ENCODE data around the gene SH3RF3.

Gene SH3RF3

DNA sequence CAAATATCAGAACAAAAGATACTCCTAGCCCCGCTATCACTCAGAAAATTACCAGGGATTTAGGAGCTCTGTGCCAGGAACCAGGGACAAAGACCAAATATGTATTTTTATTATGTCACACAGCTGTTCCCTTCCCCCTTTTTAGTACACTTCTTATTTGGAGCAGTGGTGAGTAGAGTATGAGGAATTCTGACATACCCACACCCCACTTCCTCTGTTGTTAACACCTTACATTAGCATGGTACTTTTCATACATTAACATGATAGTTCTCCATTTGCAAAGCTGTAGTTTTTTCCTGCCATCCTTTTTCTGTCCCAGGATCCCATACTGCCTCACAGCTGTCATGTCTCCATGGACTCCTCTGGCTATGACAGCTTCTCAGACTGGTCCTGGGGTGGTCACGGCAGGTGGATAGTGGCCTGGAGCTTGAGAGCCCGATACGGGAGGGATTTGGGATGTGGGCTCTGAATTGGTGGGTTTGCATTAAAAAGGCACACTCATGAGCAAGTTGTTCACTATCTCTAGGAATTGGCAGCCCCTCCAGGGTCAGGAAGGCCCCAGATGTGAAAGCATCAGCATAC, 100.2 kb downstream of the SH3RF3 start:
- Mint-ChIP-seq H3K4me3 (no peak overlapping the region), H3K36me3 (ENCODE audit: insufficient read depth) (no peaks in the 10 kb centered on the region), H3K27ac (ENCODE audit: low read depth) (no peak overlapping the region), H3K27me3 (peaks cover 65% of the 10 kb centered on the region), H3K4me1 (no peaks in the 10 kb centered on the region), H3K9me3 (no peaks in the 10 kb centered on the region)
- DNase-seq (ENCODE audit: low spot score in 2 of 2) (no peak), ATAC-seq (replicated peaks; ENCODE audit: extremely low read depth, poor library complexity, severe bottlenecking) (no peak)

- H3K4me3 Mint-ChIP-seq = no peak overlapping the region
- H3K27me3 Mint-ChIP-seq = peaks cover 65% of the 10 kb centered on the region
- no peaks in the 10 kb centered on the region for H3K4me1 Mint-ChIP-seq
- H3K9me3 Mint-ChIP-seq = no peaks in the 10 kb centered on the region
- DNase-seq (ENCODE audit: low spot score in 2 of 2) = no peak
- no peak overlapping the region for H3K27ac Mint-ChIP-seq (ENCODE audit: low read depth)
- no peak for ATAC-seq (replicated peaks; ENCODE audit: extremely low read depth, poor library complexity, severe bottlenecking)
- no peaks in the 10 kb centered on the region for H3K36me3 Mint-ChIP-seq (ENCODE audit: insufficient read depth)
Measured at GRCh38 chr2:109230941-109231420, 102.0 kb downstream of the SH3RF3 start.

DNA sequence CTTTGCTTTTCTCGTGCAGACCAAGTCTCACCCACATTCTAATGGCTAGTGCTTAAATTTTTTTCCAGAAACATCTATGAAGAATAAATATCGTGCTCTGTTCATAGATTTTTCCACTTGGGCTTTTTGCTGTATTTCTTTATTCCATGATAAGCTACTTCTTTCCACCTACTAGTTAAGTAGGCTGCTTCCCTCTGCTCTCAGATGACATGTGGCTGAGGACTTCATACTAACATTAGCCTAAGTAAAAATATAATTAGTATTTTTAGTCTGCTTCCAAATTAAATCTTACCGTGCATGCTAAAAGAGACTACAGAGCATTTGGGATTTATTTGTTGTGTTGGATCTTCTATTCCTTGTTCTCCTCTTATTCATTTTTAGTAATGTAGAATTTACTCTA, 102.4 kb downstream of the SH3RF3 start:
- Mint-ChIP-seq H3K4me3 (no peak overlapping the region), H3K4me1 (no peaks in the 10 kb centered on the region), H3K27me3 (peaks cover 65% of the 10 kb centered on the region), H3K36me3 (ENCODE audit: insufficient read depth) (no peaks in the 10 kb centered on the region), H3K9me3 (no peaks in the 10 kb centered on the region), H3K27ac (ENCODE audit: low read depth) (no peak overlapping the region)
- DNase-seq (ENCODE audit: low spot score in 2 of 2) (no peak), ATAC-seq (replicated peaks; ENCODE audit: extremely low read depth, poor library complexity, severe bottlenecking) (no peak)

- no peak overlapping the region for H3K27ac Mint-ChIP-seq (ENCODE audit: low read depth)
- ATAC-seq (replicated peaks; ENCODE audit: extremely low read depth, poor library complexity, severe bottlenecking) (no peak), DNase-seq (ENCODE audit: low spot score in 2 of 2) (no peak)
- H3K36me3 Mint-ChIP-seq (ENCODE audit: insufficient read depth) = no peaks in the 10 kb centered on the region
- no peaks in the 10 kb centered on the region for H3K9me3 Mint-ChIP-seq
- H3K27me3 Mint-ChIP-seq = peaks cover 65% of the 10 kb centered on the region
- H3K4me3 Mint-ChIP-seq = no peak overlapping the region
- H3K4me1 Mint-ChIP-seq = no peaks in the 10 kb centered on the region
Measured at GRCh38 chr2:109231996-109232705, 103.1 kb downstream of the SH3RF3 start.

GRCh38 chr2:109232909-109233308, 103.9 kb downstream of the SH3RF3 start:
- Mint-ChIP-seq H3K27me3 (peaks cover 60% of the 10 kb centered on the region), H3K27ac (ENCODE audit: low read depth) (no peak overlapping the region), H3K36me3 (ENCODE audit: insufficient read depth) (no peaks in the 10 kb centered on the region), H3K4me1 (no peaks in the 10 kb centered on the region), H3K4me3 (no peak overlapping the region), H3K9me3 (no peaks in the 10 kb centered on the region)
- no peak for ATAC-seq (replicated peaks; ENCODE audit: extremely low read depth, poor library complexity, severe bottlenecking)
- no peak for DNase-seq (ENCODE audit: low spot score in 2 of 2)

DNA sequence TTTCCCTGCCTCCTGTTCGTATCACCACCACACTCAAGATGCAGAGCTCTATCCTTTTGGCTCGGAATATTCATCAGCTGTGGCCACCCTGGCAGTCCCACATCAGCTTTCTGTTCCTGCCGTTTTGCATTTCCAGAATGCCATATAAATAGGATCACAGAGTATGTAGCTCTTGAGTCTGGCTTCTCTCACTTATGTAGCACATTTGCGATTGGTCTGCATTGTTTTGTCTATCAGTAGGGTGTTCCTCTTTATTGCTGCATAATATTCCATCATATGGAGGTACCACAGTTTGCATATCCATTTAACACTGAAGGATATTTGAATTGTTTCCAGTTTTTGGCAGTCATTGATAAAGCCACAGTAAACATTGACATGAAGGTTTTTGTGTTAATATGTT, 104.6 kb downstream of the SH3RF3 start:
- peaks cover 52% of the 10 kb centered on the region for H3K27me3 Mint-ChIP-seq
- no peak for DNase-seq (ENCODE audit: low spot score in 2 of 2)

DNA sequence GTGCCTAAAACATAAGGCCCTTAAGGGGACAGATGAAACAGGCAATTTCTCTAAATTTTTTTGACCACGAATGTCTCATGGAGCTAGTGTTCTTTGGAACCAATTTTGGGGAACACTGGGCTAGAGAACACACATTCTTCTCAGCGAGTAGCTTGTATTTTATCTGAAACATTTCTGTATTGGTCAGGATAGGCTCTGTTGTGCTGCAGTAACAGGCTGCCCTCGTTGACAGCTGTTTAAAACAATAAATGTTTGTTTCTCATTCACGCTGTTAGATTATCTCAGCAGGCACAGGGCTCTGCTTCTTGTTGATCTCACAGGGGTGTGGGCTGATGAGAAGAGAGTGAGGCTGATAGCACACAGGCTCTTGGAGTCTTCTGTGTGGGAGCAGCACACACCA, 105.3 kb downstream of the SH3RF3 start:
- Mint-ChIP-seq H3K4me3 (no peak overlapping the region), H3K4me1 (peaks cover 8% of the 10 kb centered on the region), H3K27me3 (peaks cover 45% of the 10 kb centered on the region), H3K36me3 (ENCODE audit: insufficient read depth) (no peaks in the 10 kb centered on the region), H3K9me3 (no peaks in the 10 kb centered on the region), H3K27ac (ENCODE audit: low read depth) (no peak overlapping the region)
- no peak for DNase-seq (ENCODE audit: low spot score in 2 of 2)
- no peak for ATAC-seq (replicated peaks; ENCODE audit: extremely low read depth, poor library complexity, severe bottlenecking)

More for the DNA sequence above, 104.6 kb downstream of the SH3RF3 start:
- no peaks in the 10 kb centered on the region for H3K36me3 Mint-ChIP-seq (ENCODE audit: insufficient read depth)
- no peaks in the 10 kb centered on the region for H3K9me3 Mint-ChIP-seq
- H3K27ac Mint-ChIP-seq (ENCODE audit: low read depth) = no peak overlapping the region
- no peak for ATAC-seq (replicated peaks; ENCODE audit: extremely low read depth, poor library complexity, severe bottlenecking)
- no peak overlapping the region for H3K4me3 Mint-ChIP-seq
- peaks cover 5% of the 10 kb centered on the region for H3K4me1 Mint-ChIP-seq

DNA sequence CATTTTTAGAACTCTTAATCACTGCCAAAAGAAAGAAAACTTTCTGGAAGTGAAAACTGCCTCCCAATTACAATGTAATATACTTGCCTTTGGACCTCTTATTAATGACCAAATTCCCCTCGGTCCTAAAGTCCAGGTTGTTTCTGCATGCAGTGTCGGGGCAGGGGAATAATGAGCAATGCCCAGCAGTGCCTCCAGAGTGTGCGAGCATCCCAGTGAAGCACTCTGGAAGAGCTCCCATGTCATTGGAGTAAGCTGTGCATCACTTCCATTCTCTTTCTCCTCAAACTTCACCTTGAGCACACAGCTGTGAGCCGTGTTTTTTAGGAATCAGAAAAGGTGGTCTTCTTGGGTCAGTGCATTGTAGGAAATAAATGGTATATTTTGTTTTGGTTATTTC, 107.1 kb downstream of the SH3RF3 start:
- Mint-ChIP-seq H3K36me3 (ENCODE audit: insufficient read depth) (no peaks in the 10 kb centered on the region), H3K4me3 (no peak overlapping the region), H3K9me3 (no peaks in the 10 kb centered on the region), H3K27me3 (peaks cover 30% of the 10 kb centered on the region), H3K27ac (ENCODE audit: low read depth) (no peak overlapping the region), H3K4me1 (peaks cover 8% of the 10 kb centered on the region)
- no peak for DNase-seq (ENCODE audit: low spot score in 2 of 2)
- ATAC-seq (replicated peaks; ENCODE audit: extremely low read depth, poor library complexity, severe bottlenecking) = no peak

- DNase-seq (ENCODE audit: low spot score in 2 of 2) (no peak), ATAC-seq (replicated peaks; ENCODE audit: extremely low read depth, poor library complexity, severe bottlenecking) (no peak)
- peaks cover 8% of the 10 kb centered on the region for H3K4me1 Mint-ChIP-seq
- no peaks in the 10 kb centered on the region for H3K36me3 Mint-ChIP-seq (ENCODE audit: insufficient read depth)
- peaks cover 20% of the 10 kb centered on the region for H3K27me3 Mint-ChIP-seq
- no peaks in the 10 kb centered on the region for H3K9me3 Mint-ChIP-seq
- no peak overlapping the region for H3K4me3 Mint-ChIP-seq
- no peak overlapping the region for H3K27ac Mint-ChIP-seq (ENCODE audit: low read depth)
Measured at GRCh38 chr2:109237792-109238191, 108.8 kb downstream of the SH3RF3 start.

DNA sequence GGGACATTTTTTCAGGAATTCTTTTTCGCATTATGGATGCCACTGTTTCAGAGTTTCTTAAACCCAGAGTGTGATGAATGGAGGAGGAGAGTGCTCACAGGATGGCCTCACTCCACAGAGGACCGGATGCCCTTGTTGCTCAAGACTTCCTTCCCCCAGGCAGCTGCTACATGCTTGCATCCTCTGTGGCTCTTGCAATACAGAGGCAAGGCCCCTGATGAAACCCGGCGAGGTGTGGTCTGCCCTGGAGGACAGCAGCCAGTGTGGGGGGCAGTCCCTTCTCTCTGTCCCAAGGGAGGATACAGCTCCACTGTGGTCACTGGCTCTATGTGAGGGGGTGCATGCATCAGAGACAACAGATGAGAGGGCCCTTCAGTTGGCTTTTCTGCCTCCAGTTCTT, 109.6 kb downstream of the SH3RF3 start:
- Mint-ChIP-seq H3K9me3 (no peaks in the 10 kb centered on the region), H3K4me3 (no peak overlapping the region), H3K4me1 (peaks cover 8% of the 10 kb centered on the region), H3K36me3 (ENCODE audit: insufficient read depth) (no peaks in the 10 kb centered on the region), H3K27ac (ENCODE audit: low read depth) (peak overlapping the region; percentile 64), H3K27me3 (peaks cover 18% of the 10 kb centered on the region)
- ATAC-seq (replicated peaks; ENCODE audit: extremely low read depth, poor library complexity, severe bottlenecking) (peak; percentile 77), DNase-seq (ENCODE audit: low spot score in 2 of 2) (no peak)

DNA sequence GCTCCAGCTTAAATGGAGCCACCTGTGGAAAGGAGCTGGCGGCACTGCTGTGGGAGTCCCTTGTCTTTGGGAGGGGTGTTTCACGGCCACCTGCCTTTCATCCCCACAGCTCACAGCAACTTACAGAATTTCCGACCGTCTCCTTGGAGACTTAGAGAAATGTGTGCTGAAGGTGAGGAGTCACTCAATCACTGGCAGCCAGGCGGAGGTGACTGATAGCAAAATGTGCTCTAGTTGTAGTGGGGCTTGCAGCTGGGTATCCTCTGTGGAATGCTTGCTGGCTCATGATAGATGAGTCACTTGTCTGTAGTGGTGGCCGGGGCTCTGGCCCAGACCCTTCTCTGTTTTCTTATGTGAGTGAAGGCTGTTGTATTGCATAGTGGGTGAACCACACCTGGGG, 110.7 kb downstream of the SH3RF3 start:
- Mint-ChIP-seq H3K27me3 (peaks cover 12% of the 10 kb centered on the region), H3K27ac (ENCODE audit: low read depth) (no peak overlapping the region), H3K36me3 (ENCODE audit: insufficient read depth) (no peaks in the 10 kb centered on the region), H3K4me3 (no peak overlapping the region), H3K9me3 (no peaks in the 10 kb centered on the region), H3K4me1 (peaks cover 8% of the 10 kb centered on the region)
- ATAC-seq (replicated peaks; ENCODE audit: extremely low read depth, poor library complexity, severe bottlenecking) (no peak), DNase-seq (ENCODE audit: low spot score in 2 of 2) (no peak)

GRCh38 chr2:109242210-109242653, 113.2 kb downstream of the SH3RF3 start:
- Mint-ChIP-seq H3K4me3 (no peak overlapping the region), H3K27ac (ENCODE audit: low read depth) (no peak overlapping the region), H3K4me1 (peaks cover 8% of the 10 kb centered on the region), H3K36me3 (ENCODE audit: insufficient read depth) (no peaks in the 10 kb centered on the region), H3K9me3 (no peaks in the 10 kb centered on the region), H3K27me3 (peaks cover 22% of the 10 kb centered on the region)
- no peak for ATAC-seq (replicated peaks; ENCODE audit: extremely low read depth, poor library complexity, severe bottlenecking)
- DNase-seq (ENCODE audit: low spot score in 2 of 2) = no peak

GRCh38 chr2:109242654-109243331, 113.8 kb downstream of the SH3RF3 start:
- DNase-seq (ENCODE audit: low spot score in 2 of 2) = no peak
- H3K36me3 Mint-ChIP-seq (ENCODE audit: insufficient read depth) = no peaks in the 10 kb centered on the region
- no peak for ATAC-seq (replicated peaks; ENCODE audit: extremely low read depth, poor library complexity, severe bottlenecking)
- peaks cover 8% of the 10 kb centered on the region for H3K4me1 Mint-ChIP-seq
- no peak overlapping the region for H3K4me3 Mint-ChIP-seq
- no peaks in the 10 kb centered on the region for H3K9me3 Mint-ChIP-seq
- no peak overlapping the region for H3K27ac Mint-ChIP-seq (ENCODE audit: low read depth)
- peaks cover 28% of the 10 kb centered on the region for H3K27me3 Mint-ChIP-seq
